GM20000 (cell line): ENCODE data around the gene CEMP1.

Experiments used
- DNase-seq: peaks from one replicate; pipeline ENCODE4 v3.0.0; 2012; ENCODE audit warnings: low spot score
- TF ChIP-seq, protein P1 (sequence below): IDR thresholded peaks from 2 replicates; pipeline ENCODE4 v1.5.1; 2012; ENCODE audit warnings: mild to moderate bottlenecking, control low read depth; ENCODE audit errors: extremely low read depth, missing control alignments

The CEMP1 gene

GRCh38 chr16:2493605-2494004 is 37.6 kb downstream of the CEMP1 start:
- TF ChIP-seq, protein P1, sequence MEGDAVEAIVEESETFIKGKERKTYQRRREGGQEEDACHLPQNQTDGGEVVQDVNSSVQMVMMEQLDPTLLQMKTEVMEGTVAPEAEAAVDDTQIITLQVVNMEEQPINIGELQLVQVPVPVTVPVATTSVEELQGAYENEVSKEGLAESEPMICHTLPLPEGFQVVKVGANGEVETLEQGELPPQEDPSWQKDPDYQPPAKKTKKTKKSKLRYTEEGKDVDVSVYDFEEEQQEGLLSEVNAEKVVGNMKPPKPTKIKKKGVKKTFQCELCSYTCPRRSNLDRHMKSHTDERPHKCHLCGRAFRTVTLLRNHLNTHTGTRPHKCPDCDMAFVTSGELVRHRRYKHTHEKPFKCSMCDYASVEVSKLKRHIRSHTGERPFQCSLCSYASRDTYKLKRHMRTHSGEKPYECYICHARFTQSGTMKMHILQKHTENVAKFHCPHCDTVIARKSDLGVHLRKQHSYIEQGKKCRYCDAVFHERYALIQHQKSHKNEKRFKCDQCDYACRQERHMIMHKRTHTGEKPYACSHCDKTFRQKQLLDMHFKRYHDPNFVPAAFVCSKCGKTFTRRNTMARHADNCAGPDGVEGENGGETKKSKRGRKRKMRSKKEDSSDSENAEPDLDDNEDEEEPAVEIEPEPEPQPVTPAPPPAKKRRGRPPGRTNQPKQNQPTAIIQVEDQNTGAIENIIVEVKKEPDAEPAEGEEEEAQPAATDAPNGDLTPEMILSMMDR: no peak
- DNase-seq: no peak

DNA sequence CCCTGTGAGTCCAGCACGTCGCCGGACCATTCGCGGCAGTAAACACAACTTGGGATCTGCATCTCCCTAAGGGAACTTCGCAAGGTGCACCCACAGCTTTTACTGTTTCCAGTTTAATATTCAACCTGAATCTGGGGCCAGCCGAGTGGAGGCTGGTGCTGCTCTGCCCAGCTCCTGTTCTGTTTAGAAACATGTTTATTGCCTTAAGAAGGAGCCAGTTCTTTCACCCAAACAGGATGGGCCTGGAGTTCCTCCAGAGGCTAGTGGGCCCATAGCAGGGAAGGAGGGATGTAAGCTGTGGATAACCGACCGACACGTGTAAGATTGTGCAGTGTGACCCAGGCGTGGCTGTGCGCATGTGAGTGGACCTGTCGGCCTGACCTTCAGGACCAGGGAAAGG is 38.9 kb downstream of the CEMP1 start:
- TF ChIP-seq, protein P1: no peak
- DNase-seq: no peak

DNA sequence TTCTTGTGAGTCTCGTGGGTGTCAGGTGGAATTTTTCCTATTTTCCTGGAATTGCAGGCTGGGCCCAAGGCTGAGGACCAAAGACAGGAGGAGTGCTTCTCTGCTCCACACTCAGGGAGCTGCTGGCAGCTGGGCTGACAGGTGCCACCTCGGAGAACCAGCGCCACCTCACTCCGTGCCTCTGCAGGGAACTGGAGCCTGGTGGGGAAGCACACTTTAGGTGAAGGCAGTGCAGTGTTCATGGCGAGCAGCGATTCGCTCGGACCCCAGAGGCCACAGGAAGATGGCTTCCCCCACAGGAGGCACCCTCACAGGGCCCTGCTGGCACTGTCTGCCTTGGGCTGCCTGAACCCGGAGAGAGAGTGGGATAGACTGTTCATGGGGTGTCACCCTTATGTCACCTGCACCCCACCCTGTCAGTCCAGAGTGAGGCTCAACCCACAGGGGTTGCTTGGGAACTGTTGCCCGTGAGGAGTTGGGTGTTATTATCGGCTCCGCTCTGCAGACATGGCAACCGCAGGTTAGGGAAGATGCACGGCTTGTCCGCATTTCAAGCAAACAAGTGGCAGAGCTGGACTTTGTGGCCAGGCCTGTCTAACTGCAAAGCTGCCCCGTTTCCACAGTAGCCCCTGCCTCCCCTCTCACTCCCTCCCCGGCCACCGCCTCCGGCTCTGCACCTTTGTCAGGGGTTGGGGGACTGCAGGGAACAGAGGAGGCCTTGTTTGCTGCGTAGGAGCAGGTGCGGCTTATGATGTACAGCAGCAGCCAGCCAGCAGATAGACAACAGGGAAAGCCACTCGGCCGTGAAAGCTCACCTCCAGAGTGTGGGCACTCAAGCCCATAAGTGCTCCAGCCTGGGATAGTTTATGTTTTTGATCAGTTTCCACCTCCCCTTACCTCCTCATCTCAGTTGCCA is 40.8 kb downstream of the CEMP1 start:
- no peak for DNase-seq
- TF ChIP-seq, protein P1: no peak

- TF ChIP-seq, protein P1: no peak
- DNase-seq: no peak
Measured at GRCh38 chr16:2489581-2489980, 41.6 kb downstream of the CEMP1 start.

- DNase-seq: no peak
- TF ChIP-seq, protein P1: no peak
Measured at GRCh38 chr16:2487903-2488531, 43.2 kb downstream of the CEMP1 start.

GRCh38 chr16:2487517-2487842 is 43.7 kb downstream of the CEMP1 start:
- TF ChIP-seq, protein P1: no peak
- no peak for DNase-seq
